Esophagus squamous epithelium (tissue), 4 donors: Measurements from ENCODE around the gene LRRC17.

Source experiments
- CTCF ChIP-seq, 6 experiments: fragments of 450-650 bp in 4 of 6; fragments of 200-600 bp in 2 of 6; sonication (generic) in 2 of 6; IDR thresholded peaks; one replicate each; pipeline ENCODE4 v1.5.1; 2016 to 2019; ENCODE audit warnings: antibody characterized with exemption in 6 of 6, mild to moderate bottlenecking in 4 of 6, moderate library complexity in 4 of 6
- POLR2A ChIP-seq, 4 donors: fragments of 450-650 bp; IDR thresholded peaks; one replicate each; pipeline ENCODE4 v1.6.1; 2017; ENCODE audit warnings: antibody characterized with exemption in 4 of 4, mild to moderate bottlenecking in 4 of 4, moderate library complexity in 3 of 4

- TF ChIP-seq CTCF (IDR thresholded peaks at IDR 0.05) (no peak), POLR2A (IDR thresholded peaks at IDR 0.05) (no peak)
These were observed 29.5 kb upstream of the LRRC17 start for GRCh38 chr7:102883098-102883860.
